ENCODE results near the gene SORCS3.

The SORCS3 gene

DNA sequence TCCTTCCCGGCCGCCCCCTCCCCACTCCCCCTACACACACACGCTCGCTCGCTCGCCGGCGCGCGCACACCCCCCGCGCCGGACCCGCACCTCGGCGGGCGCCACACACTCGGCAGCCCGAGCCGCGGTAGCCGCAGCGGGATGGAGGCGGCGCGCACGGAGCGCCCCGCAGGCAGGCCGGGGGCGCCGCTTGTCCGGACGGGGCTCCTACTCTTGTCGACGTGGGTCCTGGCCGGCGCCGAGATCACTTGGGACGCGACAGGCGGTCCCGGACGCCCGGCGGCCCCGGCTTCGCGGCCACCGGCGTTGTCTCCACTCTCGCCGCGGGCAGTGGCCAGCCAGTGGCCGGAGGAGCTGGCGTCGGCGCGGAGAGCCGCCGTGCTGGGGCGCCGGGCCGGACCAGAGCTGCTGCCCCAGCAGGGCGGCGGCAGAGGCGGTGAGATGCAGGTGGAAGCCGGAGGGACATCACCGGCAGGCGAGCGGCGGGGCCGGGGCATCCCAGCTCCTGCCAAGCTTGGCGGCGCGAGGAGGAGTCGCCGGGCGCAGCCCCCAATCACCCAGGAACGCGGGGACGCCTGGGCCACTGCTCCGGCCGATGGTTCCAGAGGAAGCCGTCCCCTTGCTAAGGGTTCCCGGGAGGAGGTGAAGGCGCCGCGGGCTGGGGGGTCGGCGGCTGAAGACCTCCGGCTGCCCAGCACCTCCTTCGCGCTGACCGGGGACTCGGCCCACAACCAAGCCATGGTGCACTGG, at the start of gene SORCS3:
SORCS3 (plus strand) TSS at position 104 of the 750 bp plus-strand sequence.
- H3K36me3 Mint-ChIP-seq: no peaks in the 10 kb centered on the region
- no peak within 1 kb of the TSS for H3K27ac Mint-ChIP-seq
- no peak within 1 kb of the TSS for H3K4me3 Mint-ChIP-seq
- peaks cover 2% of the 10 kb centered on the region for H3K9me3 Mint-ChIP-seq
- peaks cover 32% of the 10 kb centered on the region for H3K27me3 Mint-ChIP-seq
- ATAC-seq (ENCODE audit: low read depth): no peak
- H3K4me1 Mint-ChIP-seq: peaks cover 3% of the 10 kb centered on the region
- no peak for DNase-seq (ENCODE audit: low spot score in 2 of 2)

GRCh38 chr10:104591441-104591840, 49.6 kb upstream of the SORCS3 start:
- no peak overlapping the region for H3K27ac Mint-ChIP-seq
- no peak overlapping the region for H3K4me3 Mint-ChIP-seq
- H3K27me3 Mint-ChIP-seq: peaks cover 9% of the 10 kb centered on the region
- H3K36me3 Mint-ChIP-seq: no peaks in the 10 kb centered on the region
- no peaks in the 10 kb centered on the region for H3K4me1 Mint-ChIP-seq
- H3K9me3 Mint-ChIP-seq: no peaks in the 10 kb centered on the region
- ATAC-seq (ENCODE audit: low read depth): no peak
- DNase-seq (ENCODE audit: low spot score in 2 of 2): no peak

DNA sequence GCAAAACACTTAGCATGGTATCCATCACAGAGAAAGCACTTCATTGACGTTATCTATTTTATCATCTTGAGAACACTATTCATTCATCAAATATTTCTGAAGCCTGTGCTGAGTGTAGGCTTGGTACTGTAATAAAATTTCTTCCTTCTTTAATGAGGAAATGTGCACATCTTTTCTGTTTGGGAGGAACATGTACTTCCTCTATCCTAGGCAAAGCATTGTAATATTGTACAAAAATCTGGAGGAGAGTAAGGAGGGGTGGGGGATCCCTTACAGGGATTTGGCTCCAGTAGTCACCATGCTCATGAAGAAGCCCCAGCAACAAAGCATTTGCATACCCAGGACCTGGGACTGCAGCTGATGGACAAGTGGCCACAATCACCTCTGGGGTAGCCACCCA, 39.9 kb upstream of the SORCS3 start:
- ATAC-seq (ENCODE audit: low read depth) (no peak), DNase-seq (ENCODE audit: low spot score in 2 of 2) (no peak)
- H3K27ac Mint-ChIP-seq: no peak overlapping the region
- no peaks in the 10 kb centered on the region for H3K4me1 Mint-ChIP-seq
- H3K36me3 Mint-ChIP-seq: no peaks in the 10 kb centered on the region
- H3K4me3 Mint-ChIP-seq: no peak overlapping the region
- no peaks in the 10 kb centered on the region for H3K9me3 Mint-ChIP-seq
- H3K27me3 Mint-ChIP-seq: peaks cover 7% of the 10 kb centered on the region

DNA sequence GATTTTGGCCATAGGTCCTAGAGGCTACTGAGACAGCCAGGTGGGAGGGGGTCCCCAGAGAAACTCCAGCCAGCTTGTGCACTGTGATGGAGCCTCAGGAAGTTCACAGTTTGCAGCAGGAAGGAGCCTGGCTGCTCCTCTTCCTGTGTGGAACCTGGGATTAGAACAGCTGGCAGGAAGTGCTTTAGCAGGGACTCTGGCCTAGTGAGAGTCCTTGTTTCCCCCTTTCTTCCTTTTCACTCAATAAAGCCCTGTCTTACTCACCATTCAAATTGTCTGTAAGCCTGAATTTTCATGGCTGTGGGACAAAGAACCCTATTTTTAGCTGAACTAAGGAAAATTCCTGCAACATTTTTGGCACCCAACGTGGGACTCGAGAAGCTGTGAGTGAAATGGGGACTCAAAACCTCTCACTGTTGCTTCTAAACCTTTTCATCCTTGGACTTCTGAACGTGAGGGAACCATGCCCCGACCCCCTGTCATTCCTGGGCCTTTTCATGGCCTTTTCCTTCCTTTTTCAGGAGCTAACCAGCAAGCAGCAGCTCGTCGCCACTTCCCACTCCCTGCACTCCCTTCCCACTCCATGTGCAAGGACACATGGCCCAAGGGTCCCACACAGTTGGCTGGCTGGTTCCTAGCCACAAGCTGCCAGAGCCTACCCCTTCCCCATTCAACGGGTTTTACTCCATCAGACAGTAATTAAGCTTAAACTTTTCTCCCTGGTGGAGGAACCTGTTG, 32.8 kb upstream of the SORCS3 start:
- DNase-seq (ENCODE audit: low spot score in 2 of 2): no peak
- no peaks in the 10 kb centered on the region for H3K27me3 Mint-ChIP-seq
- no peaks in the 10 kb centered on the region for H3K4me1 Mint-ChIP-seq
- no peak overlapping the region for H3K4me3 Mint-ChIP-seq
- ATAC-seq (ENCODE audit: low read depth): no peak
- no peaks in the 10 kb centered on the region for H3K36me3 Mint-ChIP-seq
- H3K27ac Mint-ChIP-seq: no peak overlapping the region
- peaks cover 7% of the 10 kb centered on the region for H3K9me3 Mint-ChIP-seq

- Mint-ChIP-seq H3K36me3 (no peaks in the 10 kb centered on the region), H3K9me3 (peaks cover 7% of the 10 kb centered on the region), H3K27ac (no peak overlapping the region), H3K4me1 (no peaks in the 10 kb centered on the region), H3K27me3 (peaks cover 8% of the 10 kb centered on the region), H3K4me3 (no peak overlapping the region)
- DNase-seq (ENCODE audit: low spot score in 2 of 2) (no peak), ATAC-seq (ENCODE audit: low read depth) (no peak)
Observed at GRCh38 chr10:104612571-104613205, 28.4 kb upstream of the SORCS3 start.

DNA sequence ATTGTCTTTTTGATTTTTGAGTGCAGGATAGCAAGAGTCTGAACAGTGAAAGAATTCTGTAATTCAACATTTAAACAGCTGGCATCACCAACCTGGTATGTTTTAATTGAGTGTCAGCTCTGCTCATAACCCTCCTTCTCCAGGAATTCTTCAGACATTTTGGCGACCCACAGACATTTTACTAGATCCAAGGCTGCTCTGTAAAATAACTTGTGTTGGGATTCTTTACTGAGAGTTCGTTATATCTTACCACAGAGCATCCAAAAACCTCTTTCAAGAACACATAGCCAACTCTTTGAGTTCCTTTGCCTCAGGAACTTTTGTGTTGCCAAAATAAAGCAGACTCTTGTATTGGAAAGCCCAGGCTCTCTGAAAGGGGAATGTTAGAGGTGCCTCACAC, 27.7 kb upstream of the SORCS3 start:
- Mint-ChIP-seq H3K4me1 (no peaks in the 10 kb centered on the region), H3K4me3 (no peak overlapping the region), H3K27ac (no peak overlapping the region), H3K27me3 (peaks cover 8% of the 10 kb centered on the region), H3K9me3 (peaks cover 6% of the 10 kb centered on the region), H3K36me3 (no peaks in the 10 kb centered on the region)
- DNase-seq (ENCODE audit: low spot score in 2 of 2): no peak
- no peak for ATAC-seq (ENCODE audit: low read depth)

DNA sequence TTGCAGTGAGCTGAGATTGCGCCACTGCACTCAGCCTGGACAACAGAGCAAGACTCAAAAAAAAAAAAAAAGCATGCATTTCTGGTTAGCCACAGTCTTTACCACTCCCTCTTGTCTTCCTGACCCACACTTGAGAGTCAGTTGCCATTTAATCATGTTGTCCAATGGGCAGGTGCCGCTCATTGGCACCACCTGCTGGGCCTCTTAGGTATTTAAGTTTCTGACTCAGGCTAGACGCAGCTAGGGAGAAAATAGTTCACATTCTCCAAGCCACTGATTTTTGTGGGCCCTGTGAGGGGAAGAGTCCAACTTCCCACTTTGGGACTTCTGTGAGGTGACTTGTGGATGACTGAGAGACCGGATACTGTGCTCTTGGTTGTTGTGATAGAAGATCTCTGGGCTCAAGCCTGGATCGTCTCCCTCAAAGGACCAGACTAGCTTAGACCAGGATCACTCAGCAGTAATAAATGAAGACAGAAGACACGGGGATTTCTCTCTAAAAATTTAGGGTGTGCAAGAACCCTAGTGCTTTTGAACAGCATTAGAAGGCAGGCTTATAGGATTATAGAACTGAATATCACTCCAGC, 26.8 kb upstream of the SORCS3 start:
- ATAC-seq (ENCODE audit: low read depth) (no peak), DNase-seq (ENCODE audit: low spot score in 2 of 2) (no peak)
- Mint-ChIP-seq H3K4me3 (no peak overlapping the region), H3K27ac (no peak overlapping the region), H3K27me3 (peaks cover 8% of the 10 kb centered on the region), H3K36me3 (no peaks in the 10 kb centered on the region), H3K4me1 (no peaks in the 10 kb centered on the region), H3K9me3 (no peaks in the 10 kb centered on the region)

- H3K4me3 Mint-ChIP-seq: no peak overlapping the region
- no peaks in the 10 kb centered on the region for H3K9me3 Mint-ChIP-seq
Observed at GRCh38 chr10:104615136-104615535, 26.0 kb upstream of the SORCS3 start.

DNA sequence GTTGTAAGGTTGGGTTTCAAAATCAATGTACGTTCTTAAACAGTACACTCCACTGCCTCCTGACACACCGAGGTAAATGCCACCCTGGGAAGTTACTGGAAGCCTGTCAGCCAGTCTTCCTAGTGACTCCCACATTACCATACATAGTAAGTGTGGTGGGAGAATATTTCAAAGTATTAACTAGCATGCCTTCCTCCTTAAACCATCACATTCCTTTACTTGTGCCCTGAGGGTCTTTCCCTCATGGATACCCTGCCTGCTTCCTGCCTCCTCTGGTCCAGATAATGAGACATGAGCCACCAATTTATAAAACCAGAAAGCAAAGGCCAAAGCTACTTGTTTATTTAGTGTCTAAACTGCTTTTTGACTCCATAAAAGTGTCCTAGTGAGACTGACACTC, 23.3 kb upstream of the SORCS3 start:
- Mint-ChIP-seq H3K4me3 (no peak overlapping the region), H3K27me3 (peaks cover 14% of the 10 kb centered on the region), H3K9me3 (no peaks in the 10 kb centered on the region), H3K36me3 (no peaks in the 10 kb centered on the region), H3K27ac (no peak overlapping the region), H3K4me1 (no peaks in the 10 kb centered on the region)
- ATAC-seq (ENCODE audit: low read depth): no peak
- no peak for DNase-seq (ENCODE audit: low spot score in 2 of 2)

More at GRCh38 chr10:104615136-104615535, 26.0 kb upstream of the SORCS3 start:
- no peak for ATAC-seq (ENCODE audit: low read depth)
- no peak for DNase-seq (ENCODE audit: low spot score in 2 of 2)
- Mint-ChIP-seq H3K36me3 (no peaks in the 10 kb centered on the region), H3K4me1 (no peaks in the 10 kb centered on the region), H3K27ac (no peak overlapping the region), H3K27me3 (peaks cover 12% of the 10 kb centered on the region)

GRCh38 chr10:104622175-104622574, 18.9 kb upstream of the SORCS3 start:
- H3K4me3 Mint-ChIP-seq: no peak overlapping the region
- H3K27ac Mint-ChIP-seq: no peak overlapping the region
- no peak for ATAC-seq (ENCODE audit: low read depth)
- peaks cover 8% of the 10 kb centered on the region for H3K9me3 Mint-ChIP-seq
- no peaks in the 10 kb centered on the region for H3K4me1 Mint-ChIP-seq
- H3K27me3 Mint-ChIP-seq: peaks cover 10% of the 10 kb centered on the region
- DNase-seq (ENCODE audit: low spot score in 2 of 2): no peak
- no peaks in the 10 kb centered on the region for H3K36me3 Mint-ChIP-seq

DNA sequence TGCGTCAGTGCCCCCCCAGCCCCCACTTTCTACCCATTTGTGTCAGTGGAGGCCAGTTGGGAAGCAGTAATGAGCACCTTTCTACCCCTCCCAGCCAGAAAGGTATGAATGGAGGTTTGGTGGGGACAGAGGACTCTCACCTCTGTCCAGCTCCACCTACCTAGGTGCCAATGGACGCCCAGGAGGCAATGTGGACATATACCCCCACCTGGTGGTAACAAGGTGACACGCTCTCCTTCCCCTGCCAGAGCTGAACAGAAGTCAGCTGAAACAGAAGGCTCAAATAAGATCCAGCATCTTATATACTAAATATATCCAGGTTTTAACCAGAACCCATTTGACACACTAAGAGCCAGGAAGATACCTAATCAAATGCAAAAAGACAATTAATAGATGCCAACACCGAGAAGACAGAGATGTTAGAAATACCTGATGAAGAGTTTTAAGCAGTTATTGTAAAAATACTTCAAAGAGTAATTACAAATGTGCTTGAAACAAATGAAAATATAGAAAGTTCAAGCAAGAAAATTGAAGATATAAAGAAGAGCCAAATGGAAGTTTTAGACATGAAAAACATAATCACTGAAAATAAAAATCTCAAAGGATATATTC, 18.4 kb upstream of the SORCS3 start:
- no peak overlapping the region for H3K27ac Mint-ChIP-seq
- H3K9me3 Mint-ChIP-seq: peaks cover 8% of the 10 kb centered on the region
- no peaks in the 10 kb centered on the region for H3K4me1 Mint-ChIP-seq
- peaks cover 6% of the 10 kb centered on the region for H3K27me3 Mint-ChIP-seq
- DNase-seq (ENCODE audit: low spot score in 2 of 2) (no peak), ATAC-seq (ENCODE audit: low read depth) (no peak)
- H3K36me3 Mint-ChIP-seq: no peaks in the 10 kb centered on the region
- no peak overlapping the region for H3K4me3 Mint-ChIP-seq

DNA sequence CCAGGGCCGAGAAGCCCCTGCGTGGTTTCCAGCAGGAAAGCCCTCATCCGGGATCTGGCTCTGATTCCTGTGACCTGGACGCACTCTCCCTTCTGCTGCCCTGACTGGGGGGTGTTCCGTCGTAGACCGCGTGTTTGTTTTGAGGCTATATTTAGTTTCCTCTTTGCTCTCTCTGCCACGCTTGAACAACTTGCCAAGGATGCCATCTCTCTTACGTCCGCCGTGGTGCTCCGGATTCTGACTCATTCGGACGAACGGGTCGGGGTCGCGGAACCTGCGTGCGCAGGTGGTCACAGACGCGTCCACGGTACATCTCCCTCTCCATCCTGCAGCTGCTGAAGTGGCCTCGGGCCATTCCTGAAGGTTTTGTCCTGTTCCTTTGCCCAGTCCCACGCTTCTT, 10.4 kb upstream of the SORCS3 start:
- DNase-seq (ENCODE audit: low spot score in 2 of 2) (no peak), ATAC-seq (ENCODE audit: low read depth) (no peak)
- Mint-ChIP-seq H3K4me1 (no peaks in the 10 kb centered on the region), H3K27ac (no peak overlapping the region), H3K9me3 (peaks cover 4% of the 10 kb centered on the region), H3K36me3 (no peaks in the 10 kb centered on the region), H3K4me3 (no peak overlapping the region), H3K27me3 (peaks cover 8% of the 10 kb centered on the region)

- Mint-ChIP-seq H3K36me3 (no peaks in the 10 kb centered on the region), H3K4me1 (no peaks in the 10 kb centered on the region), H3K9me3 (peaks cover 2% of the 10 kb centered on the region), H3K27ac (no peak overlapping the region), H3K4me3 (no peak overlapping the region), H3K27me3 (peaks cover 11% of the 10 kb centered on the region)
- ATAC-seq (ENCODE audit: low read depth) (no peak), DNase-seq (ENCODE audit: low spot score in 2 of 2) (no peak)
Observed at GRCh38 chr10:104631946-104632345, 9.1 kb upstream of the SORCS3 start.
